ENCODE measurements around the gene PRR36.

The PRR36 gene

GRCh38 chr19:7874076-7874896 lies at the start of gene PRR36:
TSS of gene PRR36 (minus strand) at chr19:7874390. CDS start at chr19:7873689, 701 bp downstream.
- TF ChIP-seq GATA3 (IDR thresholded peaks at IDR 0.05; ENCODE audit: low read depth, low read length) = no peak
- no peak for TF ChIP-seq GATA2 (IDR thresholded peaks at IDR 0.05; ENCODE audit: low read depth, low read length)

- TF ChIP-seq GATA2 (IDR thresholded peaks at IDR 0.05; ENCODE audit: low read depth, low read length) = no peak
- TF ChIP-seq GATA3 (IDR thresholded peaks at IDR 0.05; ENCODE audit: low read depth, low read length) = no peak
Observed at GRCh38 chr19:7923295-7924191, 49.4 kb upstream of the PRR36 start.

GRCh38 chr19:7922836-7923195 lies 48.6 kb upstream of the PRR36 start:
- TF ChIP-seq GATA2 (IDR thresholded peaks at IDR 0.05; ENCODE audit: low read depth, low read length) (no peak), GATA3 (IDR thresholded peaks at IDR 0.05; ENCODE audit: low read depth, low read length) (no peak)

GRCh38 chr19:7921967-7922835 lies 48.0 kb upstream of the PRR36 start:
- TF ChIP-seq GATA2 (IDR thresholded peaks at IDR 0.05; ENCODE audit: low read depth, low read length) (no peak), GATA3 (IDR thresholded peaks at IDR 0.05; ENCODE audit: low read depth, low read length) (no peak)

- TF ChIP-seq GATA3 (IDR thresholded peaks at IDR 0.05; ENCODE audit: low read depth, low read length) (no peak), GATA2 (IDR thresholded peaks at IDR 0.05; ENCODE audit: low read depth, low read length) (no peak)
Observed at GRCh38 chr19:7921302-7921966, 47.2 kb upstream of the PRR36 start.

GRCh38 chr19:7920519-7921301 lies 46.5 kb upstream of the PRR36 start:
- no peak for TF ChIP-seq GATA2 (IDR thresholded peaks at IDR 0.05; ENCODE audit: low read depth, low read length)
- TF ChIP-seq GATA3 (IDR thresholded peaks at IDR 0.05; ENCODE audit: low read depth, low read length) = no peak

GRCh38 chr19:7919610-7920518 lies 45.7 kb upstream of the PRR36 start, which contains the start of gene SNAPC2:
TSS of gene SNAPC2 (plus strand) at chr19:7920338. CDS start at chr19:7920367, 29 bp downstream.
- TF ChIP-seq GATA2 (IDR thresholded peaks at IDR 0.05; ENCODE audit: low read depth, low read length) = no peak
- no peak for TF ChIP-seq GATA3 (IDR thresholded peaks at IDR 0.05; ENCODE audit: low read depth, low read length)

- no peak for TF ChIP-seq GATA2 (IDR thresholded peaks at IDR 0.05; ENCODE audit: low read depth, low read length)
- no peak for TF ChIP-seq GATA3 (IDR thresholded peaks at IDR 0.05; ENCODE audit: low read depth, low read length)
Observed at GRCh38 chr19:7918615-7919421, 44.6 kb upstream of the PRR36 start.

- TF ChIP-seq GATA3 (IDR thresholded peaks at IDR 0.05; ENCODE audit: low read depth, low read length) (no peak), GATA2 (IDR thresholded peaks at IDR 0.05; ENCODE audit: low read depth, low read length) (no peak)
Observed at GRCh38 chr19:7917267-7918061, 43.3 kb upstream of the PRR36 start.

- TF ChIP-seq GATA3 (IDR thresholded peaks at IDR 0.05; ENCODE audit: low read depth, low read length) = no peak
- no peak for TF ChIP-seq GATA2 (IDR thresholded peaks at IDR 0.05; ENCODE audit: low read depth, low read length)
Observed at GRCh38 chr19:7916955-7917266, 42.7 kb upstream of the PRR36 start.
